ENCODE results near the gene TLR8. TPM values are rescaled to one million over a fixed set of nuclear protein-coding genes. Genes with fewer than 3 reads are reported as not detected.

The TLR8 gene
- total RNA-seq (2014; rRNA removed; shearing (Covaris generic)) (not detected in 2 replicates), total RNA-seq (2022) (not detected in 2 replicates), Bru-seq, nascent RNA (percentile 10 among the genes with signal in this experiment), BruChase-seq, experiment 1, labeled RNA remaining after a 6-hour chase (percentile 8 among the genes with signal in this experiment), BruChase-seq, experiment 2, labeled RNA remaining after a 2-hour chase (percentile 10 among the genes with signal in this experiment)
- long read RNA-seq = 0 reads

DNA sequence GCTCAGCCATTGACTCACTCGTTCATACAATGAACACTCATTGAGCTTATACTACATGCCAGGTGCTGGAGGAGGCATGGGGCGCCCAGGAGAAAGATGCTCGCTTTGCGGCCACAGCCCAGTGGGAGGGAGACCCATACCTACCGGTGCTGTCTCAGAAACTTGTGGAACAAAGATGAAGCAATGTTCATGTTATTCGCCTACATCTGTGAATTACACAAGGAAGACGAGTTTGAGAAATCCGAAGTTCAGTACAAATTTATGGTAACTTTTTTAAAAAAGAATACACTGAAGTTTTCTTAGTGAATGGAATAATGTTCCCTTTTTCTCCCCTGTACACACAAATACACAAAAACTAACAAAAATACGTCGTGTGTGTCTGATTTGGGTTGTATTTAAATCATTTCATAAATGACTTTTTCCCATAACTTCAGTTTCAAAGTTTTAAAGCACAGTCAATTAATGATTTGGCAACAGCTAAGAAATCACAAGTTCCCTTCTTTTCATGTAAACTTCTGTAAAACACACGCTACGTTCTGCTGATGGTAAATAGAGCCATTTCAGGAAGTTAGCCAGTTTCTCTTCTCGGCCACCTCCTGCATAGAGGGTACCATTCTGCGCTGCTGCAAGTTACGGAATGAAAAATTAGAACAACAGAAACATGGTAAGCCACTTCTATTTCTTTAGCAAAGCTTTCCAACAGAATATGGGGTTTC lies at the start of gene TLR8:
TLR8 (plus strand) TSS at position 575 of the 716 bp plus-strand sequence; CDS start at position 662, 87 bp downstream.
- no TSS peak for BruUV-seq (replicated peaks)
- CTCF ChIA-PET (ENCODE audit: unreplicated experiment) = no interaction called here
- no peaks in the 10 kb centered on the region for H3K79me2 ChIP-seq (ENCODE audit: insufficient read depth, low read depth, low read length)
- H3K9me2 ChIP-seq (ENCODE audit: insufficient read depth, low read length) = no peaks in the 10 kb centered on the region
- POLR2A ChIA-PET = interaction anchor here (0.6 kb wide), 1 partner anchor 115 kb away, joined by 3 read pairs; the partner anchor contains the start of gene PRPS2
- intact Hi-C loops (cut with micrococcal nuclease; ENCODE audit: unreplicated experiment) = no loop called here
- no peak within 1 kb of the TSS for H3K27ac ChIP-seq (ENCODE audit: low read depth, low read length, poor library complexity, severe bottlenecking)
- DNase-seq (ENCODE audit: low spot score) = no peak
- no peak within 1 kb of the TSS for H3K4me3 ChIP-seq (ENCODE audit: low read depth, low read length, poor library complexity, severe bottlenecking)
- H3K36me3 ChIP-seq (ENCODE audit: insufficient read depth, low read length) = no peaks in the 10 kb centered on the region
- no peaks in the 10 kb centered on the region for H3K9me3 ChIP-seq (ENCODE audit: low read length)
- H3K4me1 ChIP-seq (ENCODE audit: insufficient read depth, low read length, poor library complexity, severe bottlenecking) = no peaks in the 10 kb centered on the region
- no peak within 1 kb of the TSS for H3K4me2 ChIP-seq (ENCODE audit: low read length)
- no peak within 1 kb of the TSS for H2AFZ ChIP-seq (ENCODE audit: low read length)
- no peaks in the 10 kb centered on the region for H4K20me1 ChIP-seq (ENCODE audit: insufficient read depth, low read length)
- TF ChIP-seq, protein P1, sequence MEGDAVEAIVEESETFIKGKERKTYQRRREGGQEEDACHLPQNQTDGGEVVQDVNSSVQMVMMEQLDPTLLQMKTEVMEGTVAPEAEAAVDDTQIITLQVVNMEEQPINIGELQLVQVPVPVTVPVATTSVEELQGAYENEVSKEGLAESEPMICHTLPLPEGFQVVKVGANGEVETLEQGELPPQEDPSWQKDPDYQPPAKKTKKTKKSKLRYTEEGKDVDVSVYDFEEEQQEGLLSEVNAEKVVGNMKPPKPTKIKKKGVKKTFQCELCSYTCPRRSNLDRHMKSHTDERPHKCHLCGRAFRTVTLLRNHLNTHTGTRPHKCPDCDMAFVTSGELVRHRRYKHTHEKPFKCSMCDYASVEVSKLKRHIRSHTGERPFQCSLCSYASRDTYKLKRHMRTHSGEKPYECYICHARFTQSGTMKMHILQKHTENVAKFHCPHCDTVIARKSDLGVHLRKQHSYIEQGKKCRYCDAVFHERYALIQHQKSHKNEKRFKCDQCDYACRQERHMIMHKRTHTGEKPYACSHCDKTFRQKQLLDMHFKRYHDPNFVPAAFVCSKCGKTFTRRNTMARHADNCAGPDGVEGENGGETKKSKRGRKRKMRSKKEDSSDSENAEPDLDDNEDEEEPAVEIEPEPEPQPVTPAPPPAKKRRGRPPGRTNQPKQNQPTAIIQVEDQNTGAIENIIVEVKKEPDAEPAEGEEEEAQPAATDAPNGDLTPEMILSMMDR (conservative IDR thresholded peaks at IDR 0.05; ENCODE audit: low read length) = no peak
- no peak for TF ChIP-seq EZH2phosphoT487 (IDR thresholded peaks at IDR 0.05; ENCODE audit: borderline replicate concordance, low read depth, low read length)

DNA sequence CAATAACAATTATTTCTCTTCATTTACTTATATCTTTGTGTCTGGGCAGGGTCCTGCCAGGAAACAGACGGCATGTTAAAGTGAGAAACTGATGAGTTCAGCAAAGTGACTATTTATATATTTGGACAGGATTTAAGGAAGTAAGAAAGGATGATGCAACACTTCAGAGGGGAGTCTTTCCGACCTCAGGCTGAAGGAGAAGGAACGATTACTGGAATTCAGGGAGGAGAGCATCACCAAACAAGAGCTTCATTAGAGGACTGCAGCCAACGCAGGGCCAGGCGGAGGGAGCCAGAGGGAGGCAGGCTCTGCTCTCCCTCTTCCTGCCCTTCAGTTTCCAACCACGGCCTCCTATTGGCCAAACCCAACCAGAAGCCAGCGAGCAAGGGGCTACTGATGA lies 41.1 kb upstream of the TLR8 start:
- Histone ChIP-seq H3K79me2 (ENCODE audit: insufficient read depth, low read depth, low read length) (peaks cover 31% of the 10 kb centered on the region; the same call in 1 of the 2 replicates), H3K9me3 (ENCODE audit: low read length) (no peaks in the 10 kb centered on the region; the same call in 1 of the 2 replicates), H3K4me2 (ENCODE audit: low read length) (peak overlapping the region; percentile 67), H3K4me1 (ENCODE audit: insufficient read depth, low read length, poor library complexity, severe bottlenecking) (peaks cover 51% of the 10 kb centered on the region), H3K4me3 (ENCODE audit: low read depth, low read length, poor library complexity, severe bottlenecking) (peak overlapping the region; percentile 16), H3K36me3 (ENCODE audit: insufficient read depth, low read length) (peaks cover 14% of the 10 kb centered on the region), H3K9me2 (ENCODE audit: insufficient read depth, low read length) (no peaks in the 10 kb centered on the region), H4K20me1 (ENCODE audit: insufficient read depth, low read length) (no peaks in the 10 kb centered on the region), H2AFZ (ENCODE audit: low read length) (peak overlapping the region; percentile 36; the same call in 1 of the 2 replicates), H3K27ac (ENCODE audit: low read depth, low read length, poor library complexity, severe bottlenecking) (peak overlapping the region; percentile 90)
- intact Hi-C loops (cut with micrococcal nuclease; ENCODE audit: unreplicated experiment) = loop anchor here (5.0 to 10.0 kb wide), 2 partner anchors 92 to 219 kb away; no protein-coding TSS in a partner anchor
- CTCF ChIA-PET (ENCODE audit: unreplicated experiment) = no interaction called here
- TF ChIP-seq, protein P1 (conservative IDR thresholded peaks at IDR 0.05; ENCODE audit: low read length) = no peak
- no peak for TF ChIP-seq EZH2phosphoT487 (IDR thresholded peaks at IDR 0.05; ENCODE audit: borderline replicate concordance, low read depth, low read length)
- no TSS peak for BruUV-seq (replicated peaks)
- DNase-seq (ENCODE audit: low spot score) = no peak
- POLR2A ChIA-PET = interaction anchor here (1.2 kb wide), 1 partner anchor 26 kb away, joined by 3 read pairs; no protein-coding TSS in a partner anchor

Data from OCI-LY7 (cell line).